Ovary (tissue), 3 donors: Measurements from ENCODE around the gene CORO6.

Experiments
- EP300 ChIP-seq: sonication (generic); formaldehyde crosslinking; IDR thresholded peaks from one replicate; pipeline ENCODE4 v1.6.1; 2017; ENCODE audit warnings: antibody characterized with exemption
- POLR2A ChIP-seq: fragments of 450-650 bp; IDR thresholded peaks from one replicate; pipeline ENCODE4 v1.6.1; 2017; ENCODE audit warnings: antibody characterized with exemption, mild to moderate bottlenecking, moderate library complexity
- TF ChIP-seq, protein P1 (sequence below), 3 donors: fragments of 450-650 bp in 2 of 3; fragments of 200-600 bp in 1 of 3; IDR thresholded peaks; one replicate each; pipeline versions ENCODE4 v1.5.1 to v1.8.0; 2016 to 2022; ENCODE audit warnings: antibody characterized with exemption in 3 of 3, mild to moderate bottlenecking in 1 of 3
- donor health status: DM: no; HTN: no; CAD: no.

DNA sequence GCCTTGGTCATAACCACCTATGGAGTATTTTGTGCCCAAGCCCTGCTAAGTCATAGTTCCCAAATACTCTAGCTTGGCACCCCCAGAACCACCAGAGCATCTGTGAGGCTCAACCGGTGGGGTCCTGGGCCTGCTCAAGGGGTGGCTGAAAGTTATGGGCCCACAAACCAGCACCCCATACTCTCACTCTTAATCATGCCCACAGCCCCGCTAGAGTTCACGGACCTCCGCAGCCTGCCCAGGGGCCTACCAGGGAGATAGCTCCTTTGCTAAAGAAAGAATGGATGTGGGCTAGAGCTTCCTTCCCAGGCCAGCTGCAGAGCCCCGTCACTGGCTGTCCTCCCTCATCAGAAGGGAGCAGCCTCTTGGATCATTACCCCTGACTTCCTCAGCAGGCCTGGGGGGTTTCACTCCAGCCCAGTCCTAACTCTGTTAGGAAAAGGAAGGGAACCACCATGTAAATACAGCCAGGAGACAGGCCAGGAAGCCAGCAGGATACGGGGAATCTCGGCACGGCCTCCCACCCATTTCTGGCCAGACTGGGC lies 34.6 kb downstream of the CORO6 start:
- TF ChIP-seq, protein P1, sequence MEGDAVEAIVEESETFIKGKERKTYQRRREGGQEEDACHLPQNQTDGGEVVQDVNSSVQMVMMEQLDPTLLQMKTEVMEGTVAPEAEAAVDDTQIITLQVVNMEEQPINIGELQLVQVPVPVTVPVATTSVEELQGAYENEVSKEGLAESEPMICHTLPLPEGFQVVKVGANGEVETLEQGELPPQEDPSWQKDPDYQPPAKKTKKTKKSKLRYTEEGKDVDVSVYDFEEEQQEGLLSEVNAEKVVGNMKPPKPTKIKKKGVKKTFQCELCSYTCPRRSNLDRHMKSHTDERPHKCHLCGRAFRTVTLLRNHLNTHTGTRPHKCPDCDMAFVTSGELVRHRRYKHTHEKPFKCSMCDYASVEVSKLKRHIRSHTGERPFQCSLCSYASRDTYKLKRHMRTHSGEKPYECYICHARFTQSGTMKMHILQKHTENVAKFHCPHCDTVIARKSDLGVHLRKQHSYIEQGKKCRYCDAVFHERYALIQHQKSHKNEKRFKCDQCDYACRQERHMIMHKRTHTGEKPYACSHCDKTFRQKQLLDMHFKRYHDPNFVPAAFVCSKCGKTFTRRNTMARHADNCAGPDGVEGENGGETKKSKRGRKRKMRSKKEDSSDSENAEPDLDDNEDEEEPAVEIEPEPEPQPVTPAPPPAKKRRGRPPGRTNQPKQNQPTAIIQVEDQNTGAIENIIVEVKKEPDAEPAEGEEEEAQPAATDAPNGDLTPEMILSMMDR (IDR thresholded peaks at IDR 0.05): no peak
- TF ChIP-seq POLR2A (no peak), EP300 (no peak)
